22Rv1 (cell line): ENCODE measurements around the gene TTLL3.
"Not testable (repeated sequence)": the region's sequence is repeated elsewhere in the genome, so short reads cannot be mapped to it uniquely, and the experiment has no call there.

ENCODE experiments used
- CTCF ChIP-seq: fragments of 450-650 bp; IDR thresholded peaks from 2 replicates; pipeline ENCODE4 v1.5.1; 2017; ENCODE audit warnings: mild to moderate bottlenecking
- ZFX ChIP-seq: fragments of 450-650 bp; IDR thresholded peaks from 2 replicates; pipeline ENCODE4 v1.6.1; 2017; ENCODE audit warnings: antibody characterized with exemption, borderline replicate concordance

GRCh38 chr3:9865125-9865637, 55.1 kb downstream of the TTLL3 start:
- not testable (repeated sequence) for TF ChIP-seq CTCF, ZFX
